HepG2 (cell line): ENCODE results near the gene UTRN. TPM values are rescaled to one million over a fixed set of nuclear protein-coding genes. Genes with fewer than 3 reads are reported as not detected.
A peak's percentile ranks its signal among the peaks of the same experiment; 100 is the strongest.

ENCODE experiments used
- ATM ChIP-seq: fragments of 450-650 bp; IDR thresholded peaks from 2 replicates; pipeline ENCODE4 v1.7.1; 2017; ENCODE audit warnings: mild to moderate bottlenecking, borderline replicate concordance
- ATRX ChIP-seq: sonication (generic); formaldehyde crosslinking; IDR thresholded peaks from 2 replicates; pipeline ENCODE4 v1.4.0; 2020; ENCODE audit warnings: missing genetic modification reagents, borderline replicate concordance
- ELF1 ChIP-seq: sonication (generic); formaldehyde crosslinking; IDR thresholded peaks from 2 replicates; pipeline ENCODE4 v1.4.0; 2020; ENCODE audit warnings: missing genetic modification reagents
- FOXP1 ChIP-seq, 2 experiments: fragments of 450-650 bp in 1 of 2; IDR thresholded peaks; 2 replicates each; pipeline ENCODE4 v1.6.1; 2017 to 2018; ENCODE audit warnings: antibody characterized with exemption in 1 of 2
- JARID2 ChIP-seq: sonication (generic); formaldehyde crosslinking; IDR thresholded peaks from 2 replicates; pipeline ENCODE4 v1.8.1; 2023; ENCODE audit warnings: missing genetic modification reagents, inconsistent platforms; ENCODE audit not compliant: insufficient replicate concordance
- JUND ChIP-seq: sonication (generic); formaldehyde crosslinking; IDR thresholded peaks from 2 replicates; pipeline ENCODE4 v1.8.0; 2022; ENCODE audit warnings: mild to moderate bottlenecking, missing genetic modification reagents
- KDM1A ChIP-seq: IDR thresholded peaks from 2 replicates; pipeline ENCODE4 v1.6.1; 2016; ENCODE audit warnings: missing compliant biosample characterization
- MLLT10 ChIP-seq: sonication (generic); formaldehyde crosslinking; IDR thresholded peaks from 2 replicates; pipeline ENCODE4 v1.4.0; 2020; ENCODE audit warnings: missing genetic modification reagents
- NFYC ChIP-seq: IDR thresholded peaks from 2 replicates; pipeline ENCODE4 v1.6.1; 2016; ENCODE audit warnings: missing genetic modification reagents, missing compliant biosample characterization
- REL ChIP-seq: sonication (generic); formaldehyde crosslinking; conservative IDR thresholded peaks from 2 replicates; pipeline ENCODE4 v1.8.0; 2022; ENCODE audit warnings: mild to moderate bottlenecking, missing genetic modification reagents, moderate library complexity
- SALL2 ChIP-seq: sonication (generic); formaldehyde crosslinking; IDR thresholded peaks from 2 replicates; pipeline ENCODE4 v1.8.1; 2023; ENCODE audit warnings: mild to moderate bottlenecking, missing genetic modification reagents, inconsistent platforms
- SIX1 ChIP-seq: sonication (generic); formaldehyde crosslinking; IDR thresholded peaks from 2 replicates; pipeline ENCODE4 v1.4.0; 2020; ENCODE audit warnings: missing genetic modification reagents, borderline replicate concordance
- SP4 ChIP-seq: sonication (generic); formaldehyde crosslinking; IDR thresholded peaks from 2 replicates; pipeline ENCODE4 v1.8.1; 2023; ENCODE audit warnings: mild to moderate bottlenecking, missing genetic modification reagents
- STAG1 ChIP-seq: sonication (generic); formaldehyde crosslinking; IDR thresholded peaks from 2 replicates; pipeline ENCODE4 v1.4.0; 2020; ENCODE audit warnings: missing genetic modification reagents
- ZKSCAN1 ChIP-seq: fragments of 150-350 bp; IDR thresholded peaks from 2 replicates; pipeline ENCODE4 v1.6.1; 2014; ENCODE audit warnings: low read length
- ZNF274 ChIP-seq: sonication (generic); formaldehyde crosslinking; IDR thresholded peaks from 2 replicates; pipeline ENCODE4 v1.5.1; 2020; ENCODE audit warnings: mild to moderate bottlenecking, missing genetic modification reagents
- ZNF296 ChIP-seq: sonication (generic); formaldehyde crosslinking; conservative IDR thresholded peaks from 2 replicates; pipeline ENCODE4 v1.5.0; 2020; ENCODE audit warnings: mild to moderate bottlenecking, missing genetic modification reagents
- ZNF343 ChIP-seq: sonication (generic); formaldehyde crosslinking; IDR thresholded peaks from 2 replicates; pipeline ENCODE4 v1.4.0; 2020; ENCODE audit warnings: mild to moderate bottlenecking, missing genetic modification reagents
- ZNF441 ChIP-seq: sonication (generic); formaldehyde crosslinking; IDR thresholded peaks from 2 replicates; pipeline ENCODE4 v1.7.0; 2021; ENCODE audit warnings: missing genetic modification reagents, borderline replicate concordance
- ZNF468 ChIP-seq: sonication (generic); formaldehyde crosslinking; IDR thresholded peaks from 2 replicates; pipeline ENCODE4 v1.8.0; 2022; ENCODE audit warnings: mild to moderate bottlenecking, moderate library complexity, missing genetic modification reagents
- ZNF503 ChIP-seq: sonication (generic); formaldehyde crosslinking; IDR thresholded peaks from 2 replicates; pipeline ENCODE4 v1.4.0; 2020; ENCODE audit warnings: missing genetic modification reagents
- ZNF572 ChIP-seq: sonication (generic); formaldehyde crosslinking; IDR thresholded peaks from 2 replicates; pipeline ENCODE4 v1.5.1; 2020; ENCODE audit warnings: mild to moderate bottlenecking, missing genetic modification reagents
- polyA plus RNA-seq, 8 experiments: library from polyadenylated mRNA; depleted of rRNA in 3 of 8; stranded (reverse) in 7 of 8; unstranded in 1 of 8; fragments of >200 nt; fragmentation: Illumina TruSeq in 4 of 8; extraction: Trizol in 4 of 8; gene quantifications; 2 replicates each; pipeline versions ENCODE4 v1.2.1 to v1.2.3, GENCODE V29; 2011 to 2016; ENCODE audit warnings: low read depth in 4 of 8, missing spikeins in 1 of 8, mixed read lengths in 1 of 8; ENCODE audit not compliant: insufficient read depth in 1 of 8
- total RNA-seq, 5 experiments: library from RNA; depleted of rRNA; stranded (reverse); fragments of >200 nt; fragmentation: Illumina TruSeq; extraction: Trizol; gene quantifications; 2 replicates each; pipeline ENCODE4 v1.2.3, GENCODE V29; 2016; ENCODE audit warnings: low read depth in 1 of 5
- TF ChIP-seq, protein P1 (sequence below): sonication (generic); formaldehyde crosslinking; IDR thresholded peaks from 2 replicates; pipeline ENCODE4 v1.5.1; 2020; ENCODE audit warnings: mild to moderate bottlenecking, missing genetic modification reagents, moderate library complexity
- TF ChIP-seq, protein P2 (sequence below), 2 experiments: IDR thresholded peaks; 2 replicates each; pipeline ENCODE4 v1.6.1; 2011 to 2012; ENCODE audit warnings: low read length in 2 of 2, borderline replicate concordance in 1 of 2, low read depth in 1 of 2, mild to moderate bottlenecking in 1 of 2, moderate library complexity in 1 of 2

Gene UTRN
- total and polyA plus RNA-seq, 2 of the 13 experiments (the other 11 are each of a cell fraction or from before 2014, with no cell fraction given) = 102 to 116 TPM

GRCh38 chr6:144298194-144298593 is 13.1 kb downstream of the UTRN start (continued):
- TF ChIP-seq JARID2 (CRISPR knock-in tag) = no peak
- peak; percentile 24; the same call in 1 of the 2 replicates for TF ChIP-seq ELF1
- TF ChIP-seq KDM1A (CRISPR knock-in tag) = no peak
- TF ChIP-seq ZNF441 = no peak
- no peak for TF ChIP-seq ZNF503
- no peak for TF ChIP-seq ZNF468 (CRISPR knock-in tag)
- TF ChIP-seq SALL2 = no peak
- no peak for TF ChIP-seq ZNF296
- no peak for TF ChIP-seq SP4 (CRISPR knock-in tag)
- no peak for TF ChIP-seq STAG1 (CRISPR knock-in tag)
- TF ChIP-seq FOXP1 (IDR thresholded peaks at IDR 0.05) = no peak
- TF ChIP-seq FOXP1 (CRISPR knock-in tag; IDR thresholded peaks at IDR 0.05) = no peak
- no peak for TF ChIP-seq ZNF343
- TF ChIP-seq ATRX = no peak
- TF ChIP-seq NFYC = no peak
- TF ChIP-seq, protein P1, sequence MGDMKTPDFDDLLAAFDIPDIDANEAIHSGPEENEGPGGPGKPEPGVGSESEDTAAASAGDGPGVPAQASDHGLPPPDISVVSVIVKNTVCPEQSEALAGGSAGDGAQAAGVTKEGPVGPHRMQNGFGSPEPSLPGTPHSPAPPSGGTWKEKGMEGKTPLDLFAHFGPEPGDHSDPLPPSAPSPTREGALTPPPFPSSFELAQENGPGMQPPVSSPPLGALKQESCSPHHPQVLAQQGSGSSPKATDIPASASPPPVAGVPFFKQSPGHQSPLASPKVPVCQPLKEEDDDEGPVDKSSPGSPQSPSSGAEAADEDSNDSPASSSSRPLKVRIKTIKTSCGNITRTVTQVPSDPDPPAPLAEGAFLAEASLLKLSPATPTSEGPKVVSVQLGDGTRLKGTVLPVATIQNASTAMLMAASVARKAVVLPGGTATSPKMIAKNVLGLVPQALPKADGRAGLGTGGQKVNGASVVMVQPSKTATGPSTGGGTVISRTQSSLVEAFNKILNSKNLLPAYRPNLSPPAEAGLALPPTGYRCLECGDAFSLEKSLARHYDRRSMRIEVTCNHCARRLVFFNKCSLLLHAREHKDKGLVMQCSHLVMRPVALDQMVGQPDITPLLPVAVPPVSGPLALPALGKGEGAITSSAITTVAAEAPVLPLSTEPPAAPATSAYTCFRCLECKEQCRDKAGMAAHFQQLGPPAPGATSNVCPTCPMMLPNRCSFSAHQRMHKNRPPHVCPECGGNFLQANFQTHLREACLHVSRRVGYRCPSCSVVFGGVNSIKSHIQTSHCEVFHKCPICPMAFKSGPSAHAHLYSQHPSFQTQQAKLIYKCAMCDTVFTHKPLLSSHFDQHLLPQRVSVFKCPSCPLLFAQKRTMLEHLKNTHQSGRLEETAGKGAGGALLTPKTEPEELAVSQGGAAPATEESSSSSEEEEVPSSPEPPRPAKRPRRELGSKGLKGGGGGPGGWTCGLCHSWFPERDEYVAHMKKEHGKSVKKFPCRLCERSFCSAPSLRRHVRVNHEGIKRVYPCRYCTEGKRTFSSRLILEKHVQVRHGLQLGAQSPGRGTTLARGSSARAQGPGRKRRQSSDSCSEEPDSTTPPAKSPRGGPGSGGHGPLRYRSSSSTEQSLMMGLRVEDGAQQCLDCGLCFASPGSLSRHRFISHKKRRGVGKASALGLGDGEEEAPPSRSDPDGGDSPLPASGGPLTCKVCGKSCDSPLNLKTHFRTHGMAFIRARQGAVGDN = no peak
- TF ChIP-seq ZNF572 (CRISPR knock-in tag) = no peak
- no peak for TF ChIP-seq ATM
- TF ChIP-seq JUND (CRISPR knock-in tag) = no peak
- TF ChIP-seq ZKSCAN1 = no peak
- no peak for TF ChIP-seq MLLT10 (CRISPR knock-in tag)
- TF ChIP-seq, protein P2, sequence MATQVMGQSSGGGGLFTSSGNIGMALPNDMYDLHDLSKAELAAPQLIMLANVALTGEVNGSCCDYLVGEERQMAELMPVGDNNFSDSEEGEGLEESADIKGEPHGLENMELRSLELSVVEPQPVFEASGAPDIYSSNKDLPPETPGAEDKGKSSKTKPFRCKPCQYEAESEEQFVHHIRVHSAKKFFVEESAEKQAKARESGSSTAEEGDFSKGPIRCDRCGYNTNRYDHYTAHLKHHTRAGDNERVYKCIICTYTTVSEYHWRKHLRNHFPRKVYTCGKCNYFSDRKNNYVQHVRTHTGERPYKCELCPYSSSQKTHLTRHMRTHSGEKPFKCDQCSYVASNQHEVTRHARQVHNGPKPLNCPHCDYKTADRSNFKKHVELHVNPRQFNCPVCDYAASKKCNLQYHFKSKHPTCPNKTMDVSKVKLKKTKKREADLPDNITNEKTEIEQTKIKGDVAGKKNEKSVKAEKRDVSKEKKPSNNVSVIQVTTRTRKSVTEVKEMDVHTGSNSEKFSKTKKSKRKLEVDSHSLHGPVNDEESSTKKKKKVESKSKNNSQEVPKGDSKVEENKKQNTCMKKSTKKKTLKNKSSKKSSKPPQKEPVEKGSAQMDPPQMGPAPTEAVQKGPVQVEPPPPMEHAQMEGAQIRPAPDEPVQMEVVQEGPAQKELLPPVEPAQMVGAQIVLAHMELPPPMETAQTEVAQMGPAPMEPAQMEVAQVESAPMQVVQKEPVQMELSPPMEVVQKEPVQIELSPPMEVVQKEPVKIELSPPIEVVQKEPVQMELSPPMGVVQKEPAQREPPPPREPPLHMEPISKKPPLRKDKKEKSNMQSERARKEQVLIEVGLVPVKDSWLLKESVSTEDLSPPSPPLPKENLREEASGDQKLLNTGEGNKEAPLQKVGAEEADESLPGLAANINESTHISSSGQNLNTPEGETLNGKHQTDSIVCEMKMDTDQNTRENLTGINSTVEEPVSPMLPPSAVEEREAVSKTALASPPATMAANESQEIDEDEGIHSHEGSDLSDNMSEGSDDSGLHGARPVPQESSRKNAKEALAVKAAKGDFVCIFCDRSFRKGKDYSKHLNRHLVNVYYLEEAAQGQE (IDR thresholded peaks at IDR 0.05; ENCODE audit: borderline replicate concordance in 1 of 2, low read depth in 1 of 2, low read length in 2 of 2) = no peak
- TF ChIP-seq SIX1 (CRISPR knock-in tag) = no peak
- no peak for TF ChIP-seq REL
- TF ChIP-seq ZNF274 (CRISPR knock-in tag) = no peak
